Activated CD8-positive, alpha-beta memory T cell treated with anti-CD3 and anti-CD28 coated beads for 4 hours (primary cell): ENCODE data around the gene KCNG4.
"Not testable (repeated sequence)": the region's sequence is repeated elsewhere in the genome, so short reads cannot be mapped to it uniquely, and the experiment has no call there.

Experiments
- DNase-seq, 2 donors: peaks; one replicate each; pipeline ENCODE4 v3.0.0-alpha.2; 2020; ENCODE audit warnings: low read depth in 2 of 2

KCNG4 gene

GRCh38 chr16:84234321-84235241 is 5.2 kb downstream of the KCNG4 start:
- DNase-seq = no peak

GRCh38 chr16:84233748-84234147 is 6.1 kb downstream of the KCNG4 start:
- no peak for DNase-seq

GRCh38 chr16:84232969-84233368 is 6.8 kb downstream of the KCNG4 start:
- DNase-seq = no peak

GRCh38 chr16:84232060-84232459 is 7.8 kb downstream of the KCNG4 start:
- DNase-seq = no peak

- no peak for DNase-seq
Measured at GRCh38 chr16:84229471-84229870, 10.3 kb downstream of the KCNG4 start.

DNA sequence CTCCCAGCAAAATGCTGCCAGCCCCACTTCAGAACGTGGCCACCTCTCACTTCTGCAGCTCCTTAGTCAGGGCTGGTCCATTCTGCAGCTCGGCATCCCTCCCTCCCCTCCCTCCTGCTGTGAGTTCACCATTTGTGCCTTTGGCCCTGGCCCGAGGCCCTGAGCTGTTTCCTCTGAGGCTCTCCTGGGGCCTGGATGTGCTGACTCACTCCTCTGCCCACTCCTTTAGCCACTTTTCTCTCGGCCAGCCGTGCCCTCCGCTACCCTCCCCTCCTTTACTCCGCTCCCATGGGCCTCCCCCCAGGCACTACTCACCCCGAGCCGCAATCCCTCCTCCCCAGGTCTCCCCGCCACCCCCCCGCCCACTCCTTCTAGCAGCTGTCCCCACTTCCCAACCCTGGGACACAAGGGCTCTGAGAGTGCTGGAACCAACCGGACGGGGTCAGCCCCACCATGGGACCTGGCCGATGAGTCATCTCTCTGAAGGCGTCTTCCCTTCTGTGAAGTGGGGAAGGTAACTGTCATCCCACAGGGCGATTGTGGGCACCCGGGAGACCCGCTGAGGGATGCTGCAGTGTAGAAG is 11.5 kb downstream of the KCNG4 start:
- no peak for DNase-seq

DNA sequence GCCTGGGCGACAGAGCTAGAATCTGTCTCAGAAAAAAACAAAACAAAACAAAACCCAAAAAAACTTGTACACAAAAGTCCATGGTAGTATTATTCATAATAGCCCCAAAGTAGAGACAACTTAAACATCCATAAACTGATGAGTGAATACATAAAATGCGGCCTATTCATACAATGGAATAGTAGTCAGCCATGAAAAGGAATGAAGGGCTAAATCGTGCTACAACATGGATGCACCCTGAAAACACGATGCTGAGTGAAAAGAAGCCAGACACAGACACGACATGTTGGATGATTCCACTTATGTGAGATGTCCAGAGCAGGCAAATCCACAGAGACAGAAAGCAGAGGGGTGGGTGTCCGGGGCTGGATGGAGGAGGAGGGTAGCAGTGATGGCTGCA is 12.3 kb downstream of the KCNG4 start:
- no peak for DNase-seq

GRCh38 chr16:84226026-84226425 is 13.8 kb downstream of the KCNG4 start:
- DNase-seq = no peak

GRCh38 chr16:84225571-84225970 is 14.2 kb downstream of the KCNG4 start:
- no peak for DNase-seq

GRCh38 chr16:84225126-84225525 is 14.7 kb downstream of the KCNG4 start:
- DNase-seq = no peak

- no peak for DNase-seq
Measured at GRCh38 chr16:84224554-84224953, 15.3 kb downstream of the KCNG4 start.

GRCh38 chr16:84223456-84223855 is 16.4 kb downstream of the KCNG4 start:
- no peak for DNase-seq

DNA sequence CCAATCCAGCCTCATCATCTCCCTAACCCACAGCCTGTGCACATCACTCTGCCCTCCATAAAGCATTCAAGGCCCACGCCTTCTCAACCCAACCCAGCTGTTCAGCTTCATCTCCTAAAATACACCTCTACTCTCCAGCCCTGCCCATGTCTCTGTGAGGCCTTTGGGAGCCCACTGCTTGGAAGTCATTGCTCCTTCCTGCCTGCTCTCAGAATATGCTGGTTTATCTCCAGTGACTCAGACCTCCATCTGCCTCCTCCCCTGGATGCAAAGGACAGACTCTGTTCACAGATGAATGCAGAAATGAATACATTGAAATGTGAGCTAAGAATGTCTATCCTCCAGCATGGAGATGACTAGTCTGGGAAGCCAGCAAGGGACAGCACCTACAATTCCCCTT is 19.0 kb downstream of the KCNG4 start:
- no peak for DNase-seq

GRCh38 chr16:84218956-84219355 is 20.9 kb downstream of the KCNG4 start:
- no peak for DNase-seq

DNA sequence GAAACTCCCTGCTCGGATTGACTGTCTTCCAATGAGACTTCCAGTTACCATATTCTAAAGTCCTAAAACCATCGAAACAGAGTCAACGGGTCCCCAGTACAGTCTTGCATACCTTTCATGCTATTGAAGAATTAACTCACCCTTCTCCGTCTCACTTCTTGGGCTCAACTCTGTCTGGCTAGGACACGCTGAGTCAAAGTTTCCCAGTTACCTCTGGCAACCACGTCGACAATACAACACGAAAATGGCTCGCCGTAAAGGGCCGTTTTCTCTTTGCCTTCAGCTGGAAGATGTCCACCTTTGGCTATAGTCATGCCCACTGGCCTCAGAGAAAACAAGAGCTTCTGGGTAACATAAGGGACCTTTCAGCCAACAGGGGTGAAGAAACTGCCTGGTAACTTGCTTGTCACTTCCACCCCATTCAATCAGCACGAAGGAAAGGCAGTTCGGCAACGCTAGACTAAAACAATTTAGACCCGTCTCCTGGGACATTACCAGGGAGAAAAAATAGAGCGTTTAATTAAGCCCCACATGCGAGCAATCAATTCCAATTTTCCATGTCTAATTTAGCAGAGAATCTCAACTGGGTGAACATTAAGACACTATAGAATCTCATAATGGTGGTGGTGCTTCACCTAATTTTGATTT is 21.5 kb downstream of the KCNG4 start:
- DNase-seq = no peak

DNA sequence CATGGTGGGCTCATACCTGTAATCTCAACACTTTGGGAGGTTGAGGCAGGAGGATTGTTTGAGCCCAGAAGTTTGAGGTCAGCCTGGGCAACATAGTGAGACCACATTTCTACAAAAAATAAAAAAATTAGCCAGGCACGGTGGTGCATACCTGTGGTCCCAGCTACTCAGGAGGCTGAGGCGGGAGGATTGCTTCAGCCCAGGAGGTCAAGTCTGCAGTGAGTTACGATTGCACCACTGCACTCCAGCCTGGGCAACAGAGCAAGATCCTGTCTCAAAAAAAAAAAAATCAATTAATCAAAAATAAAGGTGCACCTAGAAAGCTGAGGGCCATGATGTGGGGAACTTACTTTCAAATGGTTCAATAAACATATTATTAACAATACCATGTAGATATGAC is 23.7 kb downstream of the KCNG4 start:
- not testable (repeated sequence) for DNase-seq

DNA sequence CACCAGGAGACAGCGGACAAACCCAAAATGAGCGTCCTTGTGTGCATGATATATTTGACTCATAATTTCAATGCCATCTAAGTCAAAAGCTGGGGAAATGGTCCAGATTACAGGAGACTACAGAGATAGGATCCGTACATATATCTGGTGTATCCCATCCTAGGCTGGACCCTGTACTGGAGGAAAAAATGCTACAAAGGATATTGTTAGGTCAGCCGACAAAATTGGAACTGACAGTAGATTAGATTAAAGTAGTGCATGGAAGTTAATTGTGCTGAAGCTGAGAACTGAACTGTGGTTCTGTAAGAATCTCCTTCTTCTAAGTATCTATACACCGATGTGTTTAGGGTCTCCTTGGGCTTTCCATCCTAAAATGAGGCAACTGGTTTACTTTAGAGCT is 24.3 kb downstream of the KCNG4 start:
- no peak for DNase-seq

GRCh38 chr16:84214451-84215066 is 25.3 kb downstream of the KCNG4 start:
- no peak for DNase-seq

DNA sequence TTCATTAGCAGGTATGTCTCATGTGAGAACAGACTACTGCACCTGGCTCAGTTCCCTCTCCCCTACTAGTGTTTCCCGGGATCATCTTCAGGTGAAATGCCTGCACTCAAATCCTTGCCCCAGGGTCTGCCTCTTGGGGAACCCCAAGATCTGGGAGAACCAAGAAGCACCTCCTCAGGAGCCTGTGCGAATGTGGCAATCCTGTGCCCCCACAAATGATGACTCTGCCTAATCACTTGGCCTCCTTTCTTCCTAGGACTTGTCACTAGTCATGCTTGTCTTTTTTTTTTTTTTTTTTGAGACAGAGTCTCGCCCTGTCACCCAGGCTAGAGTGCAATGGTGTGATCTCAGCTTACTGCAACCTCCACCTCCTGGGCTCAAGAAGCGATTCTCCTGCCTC is 27.2 kb downstream of the KCNG4 start:
- no peak for DNase-seq

GRCh38 chr16:84212154-84212553 is 27.7 kb downstream of the KCNG4 start:
- DNase-seq = no peak

DNA sequence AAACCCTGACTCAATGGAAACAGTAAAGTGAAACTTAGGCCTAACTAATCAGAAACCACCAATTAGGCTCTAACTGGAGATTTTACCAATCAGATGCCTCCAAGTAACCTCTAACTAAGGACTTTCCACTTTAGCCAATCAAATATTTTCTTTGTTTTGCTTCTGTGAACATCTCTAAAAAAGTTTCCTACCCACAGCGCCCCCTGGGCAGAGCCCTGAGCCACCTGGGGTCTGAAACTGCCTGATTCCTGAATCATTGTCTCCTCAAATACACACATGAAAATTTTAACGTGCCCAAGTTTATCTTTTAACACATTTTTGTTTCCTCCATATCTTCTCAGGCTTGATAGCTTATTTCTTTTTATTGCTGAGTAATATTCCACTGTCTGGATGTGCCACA is 29.8 kb downstream of the KCNG4 start:
- no peak for DNase-seq

GRCh38 chr16:84207879-84208278 is 31.9 kb downstream of the KCNG4 start:
- DNase-seq = no peak
